Keratinocyte (primary cell): ENCODE measurements around the gene ARMC6. TPM values are rescaled to one million over a fixed set of nuclear protein-coding genes. Genes with fewer than 3 reads are reported as not detected.

Source experiments
- DNase-seq: peaks from one replicate; pipeline ENCODE4 v3.0.0-alpha.2; 2011; ENCODE audit warnings: low read depth, missing footprints, low spot score
- FAIRE-seq: peaks from 2 replicates; lab custom pipeline; 2011; peaks lifted over from hg19 to GRCh38; lab: Jason Lieb, UNC
- H2AFZ ChIP-seq: 2 replicates; pipeline ENCODE4 v1.6.0; 2012; ENCODE audit warnings: low read length, control low read depth, inconsistent platforms; ENCODE audit not compliant: control insufficient read depth
- H3K27ac ChIP-seq: 2 replicates; pipeline ENCODE4 v1.5.1; 2011; ENCODE audit warnings: low read length; ENCODE audit not compliant: control insufficient read depth, insufficient read depth
- H3K27me3 ChIP-seq: 3 replicates; pipeline ENCODE4 v1.6.0; 2011; ENCODE audit warnings: low read length; ENCODE audit not compliant: control insufficient read depth, insufficient read depth; ENCODE audit errors: extremely low read depth
- H3K36me3 ChIP-seq, 2 experiments: 2 replicates in 1 of 2; 3 replicates in 1 of 2; pipeline ENCODE4 v1.5.1; 2011; ENCODE audit warnings: low read length in 2 of 2, mild to moderate bottlenecking in 1 of 2; ENCODE audit not compliant: control insufficient read depth in 2 of 2, insufficient read depth in 2 of 2; ENCODE audit errors: extremely low read depth in 1 of 2
- H3K4me1 ChIP-seq: 3 replicates; pipeline ENCODE4 v1.5.1; 2011; ENCODE audit warnings: low read length; ENCODE audit not compliant: control insufficient read depth, insufficient read depth; ENCODE audit errors: extremely low read depth
- H3K4me2 ChIP-seq: 3 replicates; pipeline ENCODE4 v1.6.0; 2011; ENCODE audit warnings: low read depth, low read length; ENCODE audit not compliant: control insufficient read depth, insufficient read depth; ENCODE audit errors: extremely low read depth
- H3K4me3 ChIP-seq, 3 experiments: fragments of 200-600 bp in 1 of 3; sonication (generic) in 1 of 3; 2 replicates in 2 of 3; 3 replicates in 1 of 3; pipeline ENCODE4 v1.5.1; 2011 to 2016; ENCODE audit warnings: low read length in 3 of 3, mild to moderate bottlenecking in 3 of 3, control low read depth in 2 of 3, inconsistent platforms in 1 of 3, low read depth in 1 of 3, mixed read lengths in 1 of 3, mixed run types in 1 of 3, moderate library complexity in 1 of 3; ENCODE audit not compliant: control insufficient read depth in 2 of 3, insufficient read depth in 2 of 3; ENCODE audit errors: extremely low read depth in 1 of 3
- H3K79me2 ChIP-seq: 2 replicates; pipeline ENCODE4 v1.6.0; 2012; ENCODE audit warnings: low read length; ENCODE audit not compliant: control insufficient read depth, insufficient read depth
- H3K9ac ChIP-seq: 3 replicates; pipeline ENCODE4 v1.6.0; 2011; ENCODE audit warnings: low read length; ENCODE audit not compliant: control insufficient read depth, insufficient read depth; ENCODE audit errors: extremely low read depth
- H3K9me1 ChIP-seq: 3 replicates; pipeline ENCODE4 v1.6.0; 2011; ENCODE audit warnings: low read length; ENCODE audit not compliant: control insufficient read depth, insufficient read depth; ENCODE audit errors: extremely low read depth
- H3K9me3 ChIP-seq: 2 replicates; pipeline ENCODE4 v1.5.1; 2012; ENCODE audit warnings: low read depth, low read length; ENCODE audit not compliant: control insufficient read depth
- H4K20me1 ChIP-seq: 3 replicates; pipeline ENCODE4 v1.6.0; 2011; ENCODE audit warnings: low read length; ENCODE audit not compliant: control insufficient read depth, insufficient read depth; ENCODE audit errors: extremely low read depth
- EZH2 ChIP-seq: IDR thresholded peaks from one replicate; pipeline ENCODE4 v1.6.1; 2012; ENCODE audit warnings: inconsistent platforms, mild to moderate bottlenecking, low read length, moderate library complexity
- dilution Hi-C: fragments of 300-500 bp; cut with MboI; formaldehyde crosslinking; loops from one replicate; pipeline ENCODE4 v1.7.0; 2020; ENCODE audit warnings: low sequenced_read_pairs; ENCODE audit not compliant: extremely low pct_ligation_motif_present
- polyA plus RNA-seq, 5 experiments: library from polyadenylated mRNA; depleted of rRNA in 3 of 5; stranded (reverse) in 3 of 5; stranded (forward) in 1 of 5; unstranded in 1 of 5; fragments of >200 nt; gene quantifications; 1 replicate in 1 of 5; 2 replicates in 3 of 5; 3 replicates in 1 of 5; pipeline versions ENCODE4 v1.2.1 to v1.2.3, GENCODE V29; 2011 to 2012; ENCODE audit warnings: missing spikeins in 2 of 5, low read depth in 1 of 5, low replicate concordance in 1 of 5
- TF ChIP-seq, protein P1 (sequence below), 3 experiments: IDR thresholded peaks in 1 of 3; conservative IDR thresholded peaks in 1 of 3; optimal IDR thresholded peaks in 1 of 3; 2 replicates in 2 of 3; 3 replicates in 1 of 3; pipeline versions ENCODE3 to v1.5.1; 2011; ENCODE audit warnings: low read length in 3 of 3, mild to moderate bottlenecking in 3 of 3, moderate library complexity in 2 of 3, control low read depth in 1 of 3, inconsistent platforms in 1 of 3; ENCODE audit not compliant: insufficient read depth in 2 of 3; ENCODE audit errors: extremely low read depth in 1 of 3

Gene ARMC6
- polyA plus RNA-seq, 1 donor (not counting 4 experiments of a cell fraction or from before 2014, with no cell fraction given): 23.8 TPM

- Histone ChIP-seq H3K4me3 (no peak overlapping the region), H3K9me1 (no peaks in the 10 kb centered on the region), H3K4me2 (no peak overlapping the region), H2AFZ (no peak overlapping the region), H3K27ac (no peak overlapping the region), H3K4me1 (peaks cover 3% of the 10 kb centered on the region), H3K9me3 (no peaks in the 10 kb centered on the region), H3K79me2 (no peaks in the 10 kb centered on the region), H3K27me3 (no peaks in the 10 kb centered on the region), H3K9ac (no peak overlapping the region), H3K36me3 (peaks cover 20 to 25% of the 10 kb centered on the region in 2 experiments), H4K20me1 (no peaks in the 10 kb centered on the region)
- TF ChIP-seq EZH2: no peak
- TF ChIP-seq, protein P1, sequence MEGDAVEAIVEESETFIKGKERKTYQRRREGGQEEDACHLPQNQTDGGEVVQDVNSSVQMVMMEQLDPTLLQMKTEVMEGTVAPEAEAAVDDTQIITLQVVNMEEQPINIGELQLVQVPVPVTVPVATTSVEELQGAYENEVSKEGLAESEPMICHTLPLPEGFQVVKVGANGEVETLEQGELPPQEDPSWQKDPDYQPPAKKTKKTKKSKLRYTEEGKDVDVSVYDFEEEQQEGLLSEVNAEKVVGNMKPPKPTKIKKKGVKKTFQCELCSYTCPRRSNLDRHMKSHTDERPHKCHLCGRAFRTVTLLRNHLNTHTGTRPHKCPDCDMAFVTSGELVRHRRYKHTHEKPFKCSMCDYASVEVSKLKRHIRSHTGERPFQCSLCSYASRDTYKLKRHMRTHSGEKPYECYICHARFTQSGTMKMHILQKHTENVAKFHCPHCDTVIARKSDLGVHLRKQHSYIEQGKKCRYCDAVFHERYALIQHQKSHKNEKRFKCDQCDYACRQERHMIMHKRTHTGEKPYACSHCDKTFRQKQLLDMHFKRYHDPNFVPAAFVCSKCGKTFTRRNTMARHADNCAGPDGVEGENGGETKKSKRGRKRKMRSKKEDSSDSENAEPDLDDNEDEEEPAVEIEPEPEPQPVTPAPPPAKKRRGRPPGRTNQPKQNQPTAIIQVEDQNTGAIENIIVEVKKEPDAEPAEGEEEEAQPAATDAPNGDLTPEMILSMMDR (optimal IDR thresholded peaks at IDR 0.05 in 1 of 3, IDR thresholded peaks at IDR 0.05 in 1 of 3, conservative IDR thresholded peaks at IDR 0.05 in 1 of 3; ENCODE audit: extremely low read depth in 1 of 3, insufficient read depth in 2 of 3, low read length in 3 of 3): no peak
- DNase-seq (no peak), FAIRE-seq (no peak)
- dilution Hi-C loops: no loop called here
Measured at GRCh38 chr19:18991006-18991405, 42.4 kb upstream of the ARMC6 start.

- no peaks in the 10 kb centered on the region for H3K9me1 ChIP-seq
- TF ChIP-seq EZH2: no peak
- TF ChIP-seq, protein P1 (optimal IDR thresholded peaks at IDR 0.05 in 1 of 3, IDR thresholded peaks at IDR 0.05 in 1 of 3, conservative IDR thresholded peaks at IDR 0.05 in 1 of 3; ENCODE audit: extremely low read depth in 1 of 3, insufficient read depth in 2 of 3, low read length in 3 of 3): no peak
- H3K27me3 ChIP-seq: no peaks in the 10 kb centered on the region
- H3K9me3 ChIP-seq: no peaks in the 10 kb centered on the region
- peaks cover 2% of the 10 kb centered on the region for H3K4me1 ChIP-seq
- H3K27ac ChIP-seq: no peak overlapping the region
- H4K20me1 ChIP-seq: no peaks in the 10 kb centered on the region
- no peak overlapping the region for H3K4me3 ChIP-seq
- dilution Hi-C loops: no loop called here
- H3K4me2 ChIP-seq: no peak overlapping the region
- FAIRE-seq (no peak), DNase-seq (no peak)
- H2AFZ ChIP-seq: no peak overlapping the region
- H3K79me2 ChIP-seq: no peaks in the 10 kb centered on the region
- H3K9ac ChIP-seq: no peak overlapping the region
- H3K36me3 ChIP-seq: peaks cover 20 to 25% of the 10 kb centered on the region in 2 experiments
Measured at GRCh38 chr19:18991468-18991867, 41.9 kb upstream of the ARMC6 start.
